ENCODE data around the gene CAPN15. TPM values are rescaled to one million over a fixed set of nuclear protein-coding genes. Genes with fewer than 3 reads are reported as not detected.

Gene CAPN15
- total RNA-seq, 2 experiments from 2014 or later, result 76.4 to 81.2 TPM

GRCh38 chr16:567373-568256, 40.1 kb downstream of the CAPN15 start:
- Mint-ChIP-seq H3K36me3 (ENCODE audit: low read depth) (no peaks in the 10 kb centered on the region), H3K27ac (peak overlapping the region; percentile 70)

GRCh38 chr16:568401-569258, 41.1 kb downstream of the CAPN15 start:
- no peaks in the 10 kb centered on the region for H3K27me3 Mint-ChIP-seq
- H3K36me3 Mint-ChIP-seq (ENCODE audit: low read depth), result no peaks in the 10 kb centered on the region
- ChIA-PET POLR2A (interaction anchor here (0.8 to 1.5 kb wide), 3 partner anchors 40 to 81 kb away, joined by 3 to 4 read pairs (median 3); partner anchors contain the start of genes METTL26 and WDR90), CTCF (no interaction called here)
- intact Hi-C loops (cut with micrococcal nuclease), result no loop called here
- peak overlapping the region; percentile 89 for H3K27ac Mint-ChIP-seq
- peak overlapping the region; percentile 83 for H3K4me3 Mint-ChIP-seq
- peaks cover 29% of the 10 kb centered on the region for H3K4me1 Mint-ChIP-seq (ENCODE audit: low read depth)
- H3K9me3 Mint-ChIP-seq, result no peaks in the 10 kb centered on the region
- ATAC-seq (no peak), DNase-seq (no peak)
- TF ChIP-seq CTCF (IDR thresholded peaks at IDR 0.05), result no peak

More at GRCh38 chr16:567373-568256, 40.1 kb downstream of the CAPN15 start:
- H3K4me3 Mint-ChIP-seq, result peak overlapping the region; percentile 38
- ChIA-PET POLR2A (interaction anchor here (0.9 to 1.5 kb wide), 4 partner anchors 9 to 235 kb away, joined by 3 to 5 read pairs (median 4); partner anchors contain the start of gene WDR90), CTCF (interaction anchor here (0.6 to 1.0 kb wide), 2 partner anchors 27 to 42 kb away, joined by 3 read pairs; no protein-coding TSS in a partner anchor)
- ATAC-seq, result no peak
- H3K4me1 Mint-ChIP-seq (ENCODE audit: low read depth), result peaks cover 29% of the 10 kb centered on the region
- TF ChIP-seq CTCF (IDR thresholded peaks at IDR 0.05), result no peak
- H3K9me3 Mint-ChIP-seq, result no peaks in the 10 kb centered on the region
- no peaks in the 10 kb centered on the region for H3K27me3 Mint-ChIP-seq
- no peak for DNase-seq
- intact Hi-C loops (cut with micrococcal nuclease), result no loop called here

- ATAC-seq (peak; percentile 81), DNase-seq (peak; percentile 63)
- TF ChIP-seq CTCF (IDR thresholded peaks at IDR 0.05), result no peak
- Mint-ChIP-seq H3K4me3 (peak within 1 kb of the TSS; percentile 83), H3K27me3 (no peaks in the 10 kb centered on the region), H3K36me3 (ENCODE audit: low read depth) (no peaks in the 10 kb centered on the region), H3K9me3 (no peaks in the 10 kb centered on the region), H3K4me1 (ENCODE audit: low read depth) (peaks cover 29% of the 10 kb centered on the region), H3K27ac (peak within 1 kb of the TSS; percentile 89)
- POLR2A ChIA-PET, result interaction anchor here (0.8 to 1.4 kb wide), 3 partner anchors 19 to 66 kb away, joined by 3 to 8 read pairs (median 4); partner anchors contain the start of gene METTL26
- CTCF ChIA-PET, result no interaction called here
- intact Hi-C loops (cut with micrococcal nuclease), result no loop called here
Observed at GRCh38 chr16:569445-570254, 42.1 kb downstream of the CAPN15 start, which contains the start of gene PIGQ. Gene PIGQ, plus strand, starts transcription at chr16:569968. Its CDS starts 4,107 bp downstream, at chr16:574075.

- intact Hi-C loops (cut with micrococcal nuclease), result no loop called here
- H3K4me3 Mint-ChIP-seq, result no peak overlapping the region
- H3K4me1 Mint-ChIP-seq (ENCODE audit: low read depth), result peaks cover 20% of the 10 kb centered on the region
- no peak overlapping the region for H3K27ac Mint-ChIP-seq
- no peaks in the 10 kb centered on the region for H3K36me3 Mint-ChIP-seq (ENCODE audit: low read depth)
- no peaks in the 10 kb centered on the region for H3K9me3 Mint-ChIP-seq
- no peaks in the 10 kb centered on the region for H3K27me3 Mint-ChIP-seq
- DNase-seq, result no peak
- TF ChIP-seq CTCF (IDR thresholded peaks at IDR 0.05), result no peak
- POLR2A ChIA-PET, result interaction anchor here (1.6 to 2.0 kb wide), 2 partner anchors 15 to 173 kb away, joined by 3 to 8 read pairs; no protein-coding TSS in a partner anchor
- ATAC-seq, result no peak
- CTCF ChIA-PET, result no interaction called here
Observed at GRCh38 chr16:572865-573650, 45.5 kb downstream of the CAPN15 start.
